GM23248 (cell line): ENCODE measurements around the gene KLF7.

Experiments used
- EZH2 ChIP-seq: fragments of 200-600 bp; sonication (generic); IDR thresholded peaks from 2 replicates; pipeline ENCODE4 v1.6.1; 2018; ENCODE audit warnings: antibody characterized with exemption, mild to moderate bottlenecking; ENCODE audit not compliant: insufficient read depth, poor library complexity, severe bottlenecking
- EZH2phosphoT487 ChIP-seq: fragments of 200-600 bp; sonication (generic); IDR thresholded peaks from 2 replicates; pipeline ENCODE4 v1.6.1; 2018; ENCODE audit warnings: antibody characterized with exemption, moderate library complexity, mild to moderate bottlenecking, low read depth; ENCODE audit not compliant: insufficient read depth

GRCh38 chr2:207103132-207103531 lies 62.6 kb downstream of the KLF7 start:
- TF ChIP-seq EZH2phosphoT487 (no peak), EZH2 (no peak)
